Measurements from ENCODE around the gene TMEM59.

Gene TMEM59

DNA sequence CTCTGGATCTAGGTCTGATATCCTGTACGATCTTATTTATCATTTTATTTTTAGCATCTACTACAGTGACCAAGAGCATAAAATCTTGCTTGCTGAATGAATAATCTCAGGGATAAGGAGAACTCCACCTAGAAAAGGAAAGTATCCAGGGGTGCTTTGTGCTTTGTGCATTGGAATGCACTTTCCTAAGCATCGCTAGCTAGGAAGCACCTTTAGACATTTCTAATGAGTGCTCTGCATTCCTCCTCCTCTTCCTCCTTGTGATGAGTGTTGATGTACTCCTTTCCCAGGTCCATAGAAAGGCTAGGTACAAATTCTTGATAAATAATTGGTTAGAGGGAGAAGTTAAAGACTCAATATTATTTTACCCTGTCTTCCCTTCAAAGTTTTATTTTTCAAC lies 31.8 kb upstream of the TMEM59 start:
- ChIA-PET POLR2A (interaction anchor here (0.8 kb wide), 1 partner anchor 395 kb away, joined by 3 read pairs; no protein-coding TSS in a partner anchor), CTCF (interaction anchor here (1.3 to 7.8 kb wide), 2 partner anchors 14 to 224 kb away, joined by 3 to 71 read pairs; no protein-coding TSS in a partner anchor)
- DNase-seq (ENCODE audit: low read depth, low spot score): no peak
- no peak overlapping the region for H3K4me3 ChIP-seq (ENCODE audit: low read depth, low read length)
- TF ChIP-seq CTCF (IDR thresholded peaks at IDR 0.05; ENCODE audit: insufficient read depth, low read length, missing control alignments): no peak

DNA sequence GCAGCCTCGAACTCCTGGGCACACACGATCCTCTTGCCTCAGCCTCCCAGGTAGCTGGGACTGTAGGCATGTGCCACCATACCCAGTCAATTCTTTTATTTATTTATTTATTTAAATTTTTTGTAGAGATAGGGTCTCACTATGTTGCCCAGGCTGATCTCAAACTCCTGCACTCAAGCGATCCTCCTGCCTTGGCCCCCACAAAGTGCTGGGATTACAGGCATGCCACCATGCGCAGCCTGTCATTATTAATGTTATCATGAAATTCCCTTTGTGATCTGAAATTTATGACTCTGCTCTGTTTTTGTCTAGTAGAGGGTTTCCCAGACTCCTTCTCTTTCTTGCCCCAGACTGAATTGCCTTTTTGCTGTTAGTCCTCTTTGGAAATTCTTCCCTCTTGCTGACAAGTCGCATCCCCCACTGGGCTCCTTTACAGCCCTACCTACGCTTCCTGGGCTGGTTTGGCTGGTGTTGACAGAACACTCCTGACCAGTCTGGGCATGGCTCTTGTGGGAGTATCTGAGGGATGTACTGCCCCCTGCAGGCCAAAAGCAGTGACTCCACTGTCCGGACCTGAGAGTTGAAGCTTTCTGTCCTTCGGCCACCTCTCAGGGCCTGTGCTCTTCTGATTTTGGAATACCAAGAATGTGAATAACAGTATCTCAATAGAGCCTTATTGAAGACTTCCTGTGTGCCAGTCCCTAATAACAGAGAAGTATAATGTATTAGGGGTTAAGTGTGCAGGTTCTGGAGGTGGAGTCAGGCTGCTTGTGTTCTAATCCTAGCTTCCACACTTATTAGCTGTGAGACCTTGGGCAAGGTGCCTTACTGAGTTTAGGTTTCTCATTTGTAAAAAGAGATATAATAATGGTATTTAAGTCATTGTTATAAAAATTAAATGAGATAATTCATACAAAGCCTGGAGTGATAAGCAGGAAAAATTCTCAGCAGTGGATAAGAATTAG lies 28.6 kb upstream of the TMEM59 start:
- no peak overlapping the region for H3K4me3 ChIP-seq (ENCODE audit: low read depth, low read length)
- DNase-seq (ENCODE audit: low read depth, low spot score): no peak
- TF ChIP-seq CTCF (IDR thresholded peaks at IDR 0.05; ENCODE audit: insufficient read depth, low read length, missing control alignments): peak; percentile 70
- ChIA-PET POLR2A (no interaction called here), CTCF (interaction anchor here (0.6 to 7.8 kb wide), 16 partner anchors 8 to 407 kb away, joined by 3 to 71 read pairs (median 4); partner anchors contain the start of gene SSBP3)

- ChIA-PET CTCF (interaction anchor here (0.9 to 7.8 kb wide), 9 partner anchors 9 to 408 kb away, joined by 3 to 71 read pairs (median 5); no protein-coding TSS in a partner anchor), POLR2A (interaction anchor here (0.8 kb wide), 1 partner anchor 753 kb away, joined by 3 read pairs; no protein-coding TSS in a partner anchor)
- no peak for DNase-seq (ENCODE audit: low read depth, low spot score)
- no peak overlapping the region for H3K4me3 ChIP-seq (ENCODE audit: low read depth, low read length)
- no peak for TF ChIP-seq CTCF (IDR thresholded peaks at IDR 0.05; ENCODE audit: insufficient read depth, low read length, missing control alignments)
Measured at GRCh38 chr1:54080598-54081049, 27.6 kb upstream of the TMEM59 start.

DNA sequence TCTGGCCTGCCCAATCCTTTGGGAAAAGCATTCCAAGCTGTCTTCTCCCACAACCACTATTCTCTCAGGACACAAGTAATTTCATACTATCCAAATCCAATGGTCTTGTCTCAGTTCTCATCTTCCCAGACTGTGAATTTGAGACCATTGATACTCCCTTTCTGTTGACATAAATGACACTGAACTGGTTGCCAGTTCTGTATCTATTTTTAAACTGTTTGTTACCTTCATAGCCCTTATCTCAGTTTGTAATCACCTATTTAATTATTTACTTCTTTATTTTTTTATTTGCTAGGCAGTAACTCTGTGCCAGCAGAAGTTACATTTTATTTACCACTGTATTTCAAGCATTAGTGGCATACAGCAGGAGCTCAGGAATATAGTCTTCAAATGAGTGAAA lies 24.4 kb upstream of the TMEM59 start:
- CTCF ChIA-PET: interaction anchor here (5.4 kb wide), 1 partner anchor 12 kb away, joined by 19 read pairs; no protein-coding TSS in a partner anchor
- TF ChIP-seq CTCF (IDR thresholded peaks at IDR 0.05; ENCODE audit: insufficient read depth, low read length, missing control alignments): no peak
- POLR2A ChIA-PET: no interaction called here
- H3K4me3 ChIP-seq (ENCODE audit: low read depth, low read length): no peak overlapping the region
- DNase-seq (ENCODE audit: low read depth, low spot score): no peak

DNA sequence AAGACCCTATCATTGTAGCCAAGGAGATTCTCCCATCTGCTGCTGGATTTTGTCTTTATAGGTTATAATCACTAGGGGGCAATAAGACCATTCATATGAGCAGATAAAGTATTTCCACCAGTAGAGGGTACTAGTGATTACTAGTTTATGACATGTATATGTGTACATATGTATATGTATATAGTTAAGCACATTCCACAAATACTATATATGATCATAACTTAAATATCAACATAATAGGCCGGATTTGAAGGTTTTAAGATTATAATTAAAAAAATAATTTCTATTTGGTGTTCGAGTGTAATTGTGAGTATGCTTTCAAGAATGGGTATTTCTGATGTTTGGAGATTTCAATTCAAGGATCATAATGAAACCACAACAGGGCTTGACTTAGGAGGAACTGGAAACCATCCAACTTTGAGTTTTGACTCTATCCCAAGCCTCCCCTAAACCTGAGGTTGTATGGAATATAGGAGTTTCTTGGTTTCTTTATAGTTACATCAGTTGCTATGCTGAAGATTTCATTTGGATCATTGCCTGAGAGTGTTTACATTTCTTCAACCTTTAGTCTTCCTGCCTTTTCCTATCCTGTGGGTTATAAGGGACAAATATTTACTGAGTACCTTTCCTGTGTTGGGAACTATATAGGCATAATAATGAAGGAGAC lies 17.3 kb upstream of the TMEM59 start:
- DNase-seq (ENCODE audit: low read depth, low spot score): no peak
- no peak overlapping the region for H3K4me3 ChIP-seq (ENCODE audit: low read depth, low read length)
- TF ChIP-seq CTCF (IDR thresholded peaks at IDR 0.05; ENCODE audit: insufficient read depth, low read length, missing control alignments): peak; percentile 72
- ChIA-PET POLR2A (no interaction called here), CTCF (interaction anchor here (0.8 to 7.0 kb wide), 16 partner anchors 10 to 926 kb away, joined by 3 to 71 read pairs (median 4); partner anchors contain the start of genes ACOT11, CYB5RL and MRPL37)
